ENCODE measurements around the gene P2RX3.

DNA sequence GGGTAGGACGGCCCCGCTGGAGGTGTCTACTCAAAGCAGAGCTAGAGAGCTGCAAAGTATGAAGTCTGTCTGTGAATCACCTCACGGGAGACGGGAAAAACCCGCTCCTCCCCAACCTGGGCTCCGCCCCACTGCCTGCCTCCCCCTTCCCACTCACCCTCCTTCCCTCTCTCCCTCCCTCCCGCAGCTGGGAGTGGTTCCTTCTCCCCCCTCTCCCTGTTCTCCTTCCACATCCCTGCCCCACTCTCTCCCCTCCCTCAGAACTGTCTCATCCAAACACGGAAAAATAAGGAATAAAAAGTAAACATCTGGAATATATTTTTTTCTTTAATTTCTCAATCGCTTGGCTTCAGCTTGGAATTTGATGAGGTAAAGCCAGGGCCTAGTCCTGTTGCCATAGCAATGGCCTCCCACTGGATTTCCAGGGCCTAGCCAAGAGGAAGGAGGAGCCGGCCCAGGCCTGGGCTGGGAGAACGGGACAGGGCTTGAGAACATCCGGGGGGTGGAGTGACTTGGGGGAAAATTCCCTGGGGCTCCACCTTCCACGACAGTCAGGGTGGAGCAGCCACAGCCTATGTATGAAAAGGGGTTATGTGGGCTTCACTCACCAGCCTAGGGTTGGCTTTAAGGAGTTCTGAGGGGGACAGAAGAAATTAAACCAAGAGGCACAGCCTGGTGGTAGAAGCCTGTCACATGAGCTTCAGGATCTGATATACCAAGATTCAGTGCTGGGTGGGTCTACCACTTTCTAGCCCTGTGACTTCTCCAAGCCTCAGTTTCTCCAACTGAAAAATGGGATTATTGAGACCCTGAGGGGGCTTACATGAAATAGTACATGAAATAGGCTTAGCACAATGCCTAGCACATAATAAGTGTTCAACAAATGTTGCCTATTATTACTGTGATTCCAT, 15.6 kb upstream of the P2RX3 start:
- TF ChIP-seq EZH2phosphoT487 (IDR thresholded peaks at IDR 0.05; ENCODE audit: low read depth, severe bottlenecking, unreplicated experiment): no peak
- no peak for TF ChIP-seq CTCF (IDR thresholded peaks at IDR 0.05; ENCODE audit: poor library complexity)
